Neural cell (in vitro differentiated cells): ENCODE results near the gene C6orf120.

Experiments used
- POLR2AphosphoS5 ChIP-seq: IDR thresholded peaks from 2 replicates; pipeline ENCODE4 v1.6.1; 2012
- SMC3 ChIP-seq: fragments of 450-650 bp; conservative IDR thresholded peaks from 2 replicates; pipeline ENCODE4 v1.6.1; 2014; ENCODE audit warnings: antibody characterized with exemption, mild to moderate bottlenecking, moderate library complexity; ENCODE audit not compliant: poor library complexity

DNA sequence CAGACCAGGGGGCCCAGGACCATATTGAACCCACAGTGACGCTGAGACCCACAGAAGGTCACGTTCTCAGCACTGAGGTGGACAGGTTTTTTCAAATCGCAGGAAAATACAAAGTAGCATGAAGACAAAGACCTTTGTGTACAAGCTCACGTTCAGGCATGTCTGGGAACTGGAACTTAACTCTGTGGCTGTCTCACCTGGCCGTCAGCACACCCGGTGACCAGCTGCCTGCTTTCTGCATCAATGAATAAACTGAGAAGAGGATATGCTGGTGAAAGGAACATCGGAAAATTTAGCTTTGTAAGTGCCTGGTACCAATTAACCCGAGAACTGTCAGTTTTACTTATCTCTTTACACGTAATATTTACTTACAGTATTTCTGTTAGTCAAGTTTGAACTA lies 36.6 kb upstream of the C6orf120 start:
- TF ChIP-seq POLR2AphosphoS5: no peak
- TF ChIP-seq SMC3: no peak
